IMR-90 (cell line): ENCODE measurements around the gene PKD1L1. TPM values are rescaled to one million over a fixed set of nuclear protein-coding genes. Genes with fewer than 3 reads are reported as not detected.

Source experiments
- ATAC-seq: fragments of 200-7000 bp; cut with Tn5 transposase; 2 replicates; pipeline ENCODE4 v1.9.1; 2020; ENCODE audit warnings: low read depth, mild to moderate bottlenecking, moderate library complexity
- BruUV-seq: library from RNA; stranded (reverse); fragments of 400-500 nt; replicated peaks from 2 replicates; lab custom pipeline; 2021; lab: Mats Ljungman, UMichigan
- CTCF ChIA-PET: fragments of 300-600 bp; formaldehyde crosslinking; extraction: SDS; loops from one replicate; lab custom pipeline; 2021; ENCODE audit warnings: antibody characterized with exemption; lab: Yijun Ruan, JAX
- POLR2A ChIA-PET: fragments of 300-600 bp; sonication (Branson Sonifier 250); formaldehyde crosslinking; loops from one replicate; lab custom pipeline; 2022; ENCODE audit warnings: antibody characterized with exemption; ENCODE audit not compliant: unreplicated experiment; lab: Charles Lee
- DNase-seq: peaks from one replicate; pipeline ENCODE4 v3.0.0; 2013
- H2AFZ ChIP-seq: replicated peaks from 2 replicates; pipeline ENCODE3; 2013; ENCODE audit warnings: low read length, mild to moderate bottlenecking; ENCODE audit not compliant: poor library complexity
- H2AK5ac ChIP-seq: 2 replicates; pipeline ENCODE4 v1.6.1; 2013; ENCODE audit warnings: low read depth, low read length, inconsistent platforms
- H2AK9ac ChIP-seq: replicated peaks from 2 replicates; pipeline ENCODE3; 2013; ENCODE audit warnings: mild to moderate bottlenecking, low read depth, low read length, moderate library complexity; ENCODE audit not compliant: poor library complexity
- H2BK120ac ChIP-seq: 2 replicates; pipeline ENCODE4 v1.6.1; 2013; ENCODE audit warnings: low read depth, low read length, inconsistent platforms
- H2BK15ac ChIP-seq: 3 replicates; pipeline ENCODE4 v1.6.1; 2013; ENCODE audit warnings: low read depth, low read length, inconsistent platforms
- H2BK20ac ChIP-seq: 2 replicates; pipeline ENCODE4 v1.6.1; 2013; ENCODE audit warnings: low read depth, mild to moderate bottlenecking, inconsistent platforms, low read length, moderate library complexity
- H2BK5ac ChIP-seq: 2 replicates; pipeline ENCODE4 v1.6.1; 2013; ENCODE audit warnings: mild to moderate bottlenecking, low read depth, low read length, inconsistent platforms; ENCODE audit not compliant: poor library complexity, severe bottlenecking
- H3K14ac ChIP-seq: replicated peaks from 2 replicates; pipeline ENCODE4 v1.6.1; 2013; ENCODE audit warnings: low read depth, low read length, inconsistent platforms
- H3K18ac ChIP-seq: 2 replicates; pipeline ENCODE4 v1.6.1; 2013; ENCODE audit warnings: low read depth, low read length, control low read depth
- H3K23ac ChIP-seq: 2 replicates; pipeline ENCODE4 v1.6.1; 2013; ENCODE audit warnings: low read depth, low read length, inconsistent platforms
- H3K27ac ChIP-seq: 2 replicates; pipeline ENCODE4 v1.5.1; 2013; ENCODE audit warnings: mild to moderate bottlenecking, control low read depth, low read length; ENCODE audit not compliant: insufficient read depth
- H3K27me3 ChIP-seq: 2 replicates; pipeline ENCODE4 v1.6.1; 2013; ENCODE audit warnings: low read length; ENCODE audit not compliant: control insufficient read depth, insufficient read depth
- H3K36me3 ChIP-seq: 2 replicates; pipeline ENCODE4 v1.6.1; 2013; ENCODE audit warnings: low read length, mixed read lengths; ENCODE audit not compliant: control insufficient read depth, insufficient read depth
- H3K4ac ChIP-seq: 2 replicates; pipeline ENCODE4 v1.6.1; 2013; ENCODE audit warnings: low read depth, low read length, inconsistent platforms
- H3K4me1 ChIP-seq: 2 replicates; pipeline ENCODE4 v1.6.1; 2013; ENCODE audit warnings: low read length, mixed read lengths; ENCODE audit not compliant: control insufficient read depth, insufficient read depth
- H3K4me2 ChIP-seq: 2 replicates; pipeline ENCODE4 v1.6.1; 2013; ENCODE audit warnings: low read depth, mild to moderate bottlenecking, control low read depth, low read length, moderate library complexity
- H3K4me3 ChIP-seq: 2 replicates; pipeline ENCODE4 v1.5.1; 2013; ENCODE audit warnings: low read depth, mild to moderate bottlenecking, control low read depth, low read length, moderate library complexity; ENCODE audit not compliant: insufficient read depth
- H3K56ac ChIP-seq: 2 replicates; pipeline ENCODE4 v1.6.1; 2013; ENCODE audit warnings: low read length, inconsistent platforms; ENCODE audit not compliant: insufficient read depth; ENCODE audit errors: extremely low read depth
- H3K79me1 ChIP-seq, 2 experiments: 2 replicates each; pipeline ENCODE4 v1.6.1; 2013; ENCODE audit warnings: low read length in 2 of 2, inconsistent platforms in 1 of 2, low read depth in 1 of 2
- H3K9ac ChIP-seq: 2 replicates; pipeline ENCODE4 v1.6.1; 2013; ENCODE audit warnings: low read depth, low read length, control low read depth
- H3K9me1 ChIP-seq: 2 replicates; pipeline ENCODE4 v1.6.1; 2013; ENCODE audit warnings: low read length, inconsistent platforms; ENCODE audit not compliant: insufficient read depth
- H3K9me3 ChIP-seq: 2 replicates; pipeline ENCODE4 v1.6.1; 2013; ENCODE audit warnings: low read length; ENCODE audit not compliant: control insufficient read depth, insufficient read depth
- H4K20me1 ChIP-seq: 2 replicates; pipeline ENCODE4 v1.6.1; 2013; ENCODE audit warnings: low read length, inconsistent platforms; ENCODE audit not compliant: insufficient read depth
- H4K5ac ChIP-seq: 2 replicates; pipeline ENCODE4 v1.6.1; 2013; ENCODE audit warnings: mild to moderate bottlenecking, low read depth, low read length, control low read depth
- H4K8ac ChIP-seq, 2 experiments: 2 replicates each; pipeline ENCODE4 v1.6.1; 2013; ENCODE audit warnings: low read depth in 2 of 2, low read length in 2 of 2, control low read depth in 1 of 2, inconsistent platforms in 1 of 2
- H4K91ac ChIP-seq: 2 replicates; pipeline ENCODE4 v1.6.1; 2013; ENCODE audit warnings: low read depth, low read length, inconsistent platforms; ENCODE audit not compliant: insufficient read depth
- BHLHE40 ChIP-seq: fragments of 150-350 bp; IDR thresholded peaks from 2 replicates; pipeline ENCODE4 v1.6.1; 2016; ENCODE audit warnings: mild to moderate bottlenecking, low read depth, low read length
- CEBPB ChIP-seq: IDR thresholded peaks from 2 replicates; pipeline ENCODE4 v1.6.1; 2012; ENCODE audit warnings: low read depth, low read length, improper control_type of control experiment
- CHD1 ChIP-seq: IDR thresholded peaks from 2 replicates; pipeline ENCODE4 v1.6.1; 2012; ENCODE audit warnings: low read depth, low read length, improper control_type of control experiment
- ELK1 ChIP-seq: fragments of 150-350 bp; IDR thresholded peaks from 2 replicates; pipeline ENCODE4 v1.6.1; 2016; ENCODE audit warnings: low read depth, mild to moderate bottlenecking, low read length, moderate library complexity, borderline replicate concordance
- FOS ChIP-seq: fragments of 150-350 bp; IDR thresholded peaks from 2 replicates; pipeline ENCODE4 v1.6.1; 2016; ENCODE audit warnings: low read depth, low read length
- MAFK ChIP-seq: IDR thresholded peaks from 2 replicates; pipeline ENCODE4 v1.6.1; 2012; ENCODE audit warnings: low read depth, low read length, improper control_type of control experiment
- MAZ ChIP-seq: IDR thresholded peaks from 2 replicates; pipeline ENCODE4 v1.6.1; 2012; ENCODE audit warnings: low read depth, mild to moderate bottlenecking, low read length, improper control_type of control experiment, moderate library complexity, borderline replicate concordance
- MXI1 ChIP-seq: IDR thresholded peaks from 2 replicates; pipeline ENCODE4 v1.6.1; 2012; ENCODE audit warnings: low read depth, mild to moderate bottlenecking, low read length, moderate library complexity, borderline replicate concordance
- POLR2A ChIP-seq: IDR thresholded peaks from 2 replicates; pipeline ENCODE4 v1.6.1; 2012; ENCODE audit warnings: mild to moderate bottlenecking, low read depth, low read length
- RAD21 ChIP-seq: IDR thresholded peaks from 2 replicates; pipeline ENCODE4 v1.6.1; 2012; ENCODE audit warnings: low read length, improper control_type of control experiment
- RCOR1 ChIP-seq: IDR thresholded peaks from 2 replicates; pipeline ENCODE4 v1.6.1; 2012; ENCODE audit warnings: mild to moderate bottlenecking, low read length, improper control_type of control experiment; ENCODE audit not compliant: insufficient replicate concordance
- RFX5 ChIP-seq: IDR thresholded peaks from 2 replicates; pipeline ENCODE4 v1.8.0; 2012; ENCODE audit warnings: low read depth, mild to moderate bottlenecking, low read length, moderate library complexity
- SMC3 ChIP-seq: fragments of 150-350 bp; IDR thresholded peaks from 2 replicates; pipeline ENCODE4 v1.6.1; 2016; ENCODE audit warnings: low read depth, mild to moderate bottlenecking, antibody characterized with exemption, low read length, moderate library complexity
- USF2 ChIP-seq: fragments of 150-350 bp; IDR thresholded peaks from 2 replicates; pipeline ENCODE4 v1.6.1; 2017; ENCODE audit warnings: mild to moderate bottlenecking, antibody characterized with exemption, low read length, low read depth
- WGBS, 2 experiments: methylation state at CpG; one replicate each; pipeline versions ENCODE4 v1.1.5 to v1.1.7; 2013; ENCODE audit warnings: missing lambda C conversion rate in 2 of 2; ENCODE audit not compliant: insufficient read length in 1 of 2; ENCODE audit errors: extremely low coverage in 2 of 2; 5-methylcytosine and 5-hydroxymethylcytosine counted together
- dilution Hi-C: fragments of 300-500 bp; cut with HindIII; formaldehyde crosslinking; loops from one replicate; pipeline ENCODE4 v1.14.3; 2018; ENCODE audit warnings: low sequenced_read_pairs; ENCODE audit not compliant: unreplicated experiment
- in situ Hi-C: fragments of 300-500 bp; cut with MboI; formaldehyde crosslinking; loops from 3 replicates; pipeline ENCODE4 v1.14.3; 2019; ENCODE audit warnings: low sequenced_read_pairs, inconsistent platforms, mixed read lengths
- intact Hi-C: fragments of 100-400 bp; cut with micrococcal nuclease; formaldehyde crosslinking; loops from 2 replicates; pipeline ENCODE4 v1.10.0; 2022
- polyA plus RNA-seq, 3 experiments: library from polyadenylated mRNA; depleted of rRNA; stranded (reverse); fragments of >200 nt; gene quantifications; 2 replicates each; pipeline ENCODE4 v1.2.3, GENCODE V29; 2012; ENCODE audit warnings: low replicate concordance in 1 of 3
- total RNA-seq: library from RNA; depleted of rRNA; stranded (reverse); fragments of >200 nt; gene quantifications from 2 replicates; pipeline ENCODE4 v1.2.3, GENCODE V29; 2012

Gene PKD1L1
- total and polyA plus RNA-seq, 2 of the 4 experiments (the other 2 are of a cell fraction), result under 0.01 to 0.15 TPM

GRCh38 chr7:47933215-47933614, 15.1 kb downstream of the PKD1L1 start:
- Histone ChIP-seq H3K4me3 (no peak overlapping the region), H4K20me1 (no peaks in the 10 kb centered on the region), H3K27me3 (peaks cover 6% of the 10 kb centered on the region; the same call in 1 of the 2 replicates), H2AFZ (no peak overlapping the region), H2AK5ac (no peak overlapping the region), H3K27ac (no peak overlapping the region), H3K56ac (no peak overlapping the region), H2AK9ac (no peak overlapping the region), H4K91ac (no peak overlapping the region), H4K5ac (no peak overlapping the region), H3K9me3 (no peaks in the 10 kb centered on the region), H3K4me1 (peaks cover 2% of the 10 kb centered on the region; the same call in 1 of the 2 replicates), H2BK20ac (no peak overlapping the region), H3K18ac (no peak overlapping the region), H2BK15ac (no peak overlapping the region), H2BK5ac (no peak overlapping the region), H3K9me1 (peaks cover 3% of the 10 kb centered on the region; the same call in 1 of the 2 replicates), H3K4ac (no peak overlapping the region), H3K14ac (no peak overlapping the region), H3K4me2 (no peak overlapping the region), H3K23ac (no peak overlapping the region), H3K9ac (no peak overlapping the region), H3K79me1 (no peaks in the 10 kb centered on the region), H4K8ac (no peak overlapping the region), H3K36me3 (no peaks in the 10 kb centered on the region), H2BK120ac (no peak overlapping the region)
- POLR2A ChIA-PET, result no interaction called here
- CTCF ChIA-PET, result no interaction called here
- dilution Hi-C loops (no loop called here), in situ Hi-C loops (no loop called here), intact Hi-C loops (no loop called here)
- 91% methylated on average over 6 of the region's 8 CpGs; no CpG with 5 or more reads in 1 of the 2 experiments for WGBS, 2 experiments
- TF ChIP-seq FOS (no peak), CHD1 (no peak), SMC3 (no peak), BHLHE40 (no peak), POLR2A (no peak), MXI1 (no peak), RFX5 (no peak), ELK1 (no peak), MAZ (no peak), MAFK (no peak), USF2 (no peak), RCOR1 (no peak), CEBPB (no peak), RAD21 (no peak)
- no TSS peak for BruUV-seq
- ATAC-seq, result no peak
- DNase-seq, result no peak
